COLO668 (cell line): Measurements from ENCODE around the gene INO80B.
"Not testable (repeated sequence)": the region's sequence is repeated elsewhere in the genome, so short reads cannot be mapped to it uniquely, and the experiment has no call there.

ENCODE experiments used
- DNase-seq: peaks from one replicate; lab custom pipeline; 2025; ENCODE audit not compliant: unreplicated experiment; lab: John Stamatoyannopoulos, UW

INO80B gene

GRCh38 chr2:74425523-74425922 lies 29.4 kb upstream of the INO80B start:
- no peak for DNase-seq

GRCh38 chr2:74426181-74426758 lies 28.6 kb upstream of the INO80B start:
- no peak for DNase-seq

GRCh38 chr2:74427551-74427950 lies 27.3 kb upstream of the INO80B start:
- DNase-seq, result no peak

- DNase-seq, result no peak
Observed at GRCh38 chr2:74428675-74429074, 26.2 kb upstream of the INO80B start.

GRCh38 chr2:74429487-74430451 lies 25.1 kb upstream of the INO80B start:
- DNase-seq, result no peak

- no peak for DNase-seq
Observed at GRCh38 chr2:74430502-74430901, 24.4 kb upstream of the INO80B start.

GRCh38 chr2:74436111-74436805 lies 18.6 kb upstream of the INO80B start:
- no peak for DNase-seq

GRCh38 chr2:74436848-74437695 lies 17.8 kb upstream of the INO80B start:
- DNase-seq, result no peak

- DNase-seq, result no peak
Observed at GRCh38 chr2:74438248-74438647, 16.6 kb upstream of the INO80B start.

- no peak for DNase-seq
Observed at GRCh38 chr2:74439373-74439772, 15.5 kb upstream of the INO80B start.

GRCh38 chr2:74439803-74440377 lies 15.0 kb upstream of the INO80B start:
- no peak for DNase-seq

GRCh38 chr2:74440378-74441169 lies 14.3 kb upstream of the INO80B start:
- DNase-seq, result peak; percentile 91

GRCh38 chr2:74441170-74441689 lies 13.7 kb upstream of the INO80B start:
- DNase-seq, result no peak

- peak; percentile 88 for DNase-seq
Observed at GRCh38 chr2:74441690-74442482, 13.0 kb upstream of the INO80B start, which contains the start of gene RTKN. TSS of gene RTKN (minus strand) at chr2:74441937. CDS start at chr2:74441816, 121 bp downstream.

- DNase-seq, result not testable (repeated sequence)
Observed at GRCh38 chr2:74442483-74443297, 12.2 kb upstream of the INO80B start.

GRCh38 chr2:74444498-74445318 lies 10.2 kb upstream of the INO80B start:
- DNase-seq, result no peak
